SIG-M5 (cell line): ENCODE results near the gene NAT8.
"Not testable (repeated sequence)": the region's sequence is repeated elsewhere in the genome, so short reads cannot be mapped to it uniquely, and the experiment has no call there.

Source experiments
- DNase-seq: peaks from one replicate; lab custom pipeline; 2025; lab: John Stamatoyannopoulos, UW

The NAT8 gene

DNA sequence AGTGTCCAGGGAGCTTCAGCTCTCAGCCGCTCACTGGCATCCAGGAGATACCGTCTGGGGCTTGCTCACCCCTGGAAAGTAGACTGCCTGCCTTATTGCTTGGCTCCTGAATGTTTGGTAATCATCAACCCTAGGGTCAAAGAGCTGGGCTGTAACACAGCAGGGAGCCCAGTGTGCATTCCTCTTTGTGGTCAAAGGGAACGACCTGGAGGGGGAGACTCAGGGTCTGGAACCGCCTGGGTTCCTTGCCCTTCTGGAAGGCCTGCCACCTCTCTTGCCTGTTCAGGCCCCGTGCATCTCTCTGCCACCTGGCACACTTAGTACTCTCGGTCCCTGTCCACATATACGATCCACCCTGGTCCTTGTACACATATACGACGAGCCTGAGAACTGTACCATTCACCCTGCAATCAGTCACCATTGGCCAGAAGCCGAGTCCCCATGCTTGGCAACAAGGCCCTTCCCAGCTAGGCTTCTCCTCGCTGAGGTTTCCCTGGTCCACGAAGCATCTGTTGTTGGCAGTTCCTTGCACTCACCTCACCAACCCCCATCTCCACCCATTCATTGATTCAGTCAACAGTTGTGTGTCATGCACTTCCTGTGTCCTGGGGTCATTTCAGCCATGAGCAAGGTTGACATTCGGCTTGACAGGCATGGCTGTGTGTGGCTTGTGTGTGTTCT lies at the start of gene NAT8:
NAT8 (minus strand) TSS at position 85 of the 681 bp plus-strand sequence. CDS start 794 bp downstream, outside the sequence.
- no peak for DNase-seq

GRCh38 chr2:73690372-73691088 lies 48.3 kb upstream of the NAT8 start:
- DNase-seq = not testable (repeated sequence)

- DNase-seq = not testable (repeated sequence)
These were observed 46.3 kb upstream of the NAT8 start for GRCh38 chr2:73688494-73688893.

DNA sequence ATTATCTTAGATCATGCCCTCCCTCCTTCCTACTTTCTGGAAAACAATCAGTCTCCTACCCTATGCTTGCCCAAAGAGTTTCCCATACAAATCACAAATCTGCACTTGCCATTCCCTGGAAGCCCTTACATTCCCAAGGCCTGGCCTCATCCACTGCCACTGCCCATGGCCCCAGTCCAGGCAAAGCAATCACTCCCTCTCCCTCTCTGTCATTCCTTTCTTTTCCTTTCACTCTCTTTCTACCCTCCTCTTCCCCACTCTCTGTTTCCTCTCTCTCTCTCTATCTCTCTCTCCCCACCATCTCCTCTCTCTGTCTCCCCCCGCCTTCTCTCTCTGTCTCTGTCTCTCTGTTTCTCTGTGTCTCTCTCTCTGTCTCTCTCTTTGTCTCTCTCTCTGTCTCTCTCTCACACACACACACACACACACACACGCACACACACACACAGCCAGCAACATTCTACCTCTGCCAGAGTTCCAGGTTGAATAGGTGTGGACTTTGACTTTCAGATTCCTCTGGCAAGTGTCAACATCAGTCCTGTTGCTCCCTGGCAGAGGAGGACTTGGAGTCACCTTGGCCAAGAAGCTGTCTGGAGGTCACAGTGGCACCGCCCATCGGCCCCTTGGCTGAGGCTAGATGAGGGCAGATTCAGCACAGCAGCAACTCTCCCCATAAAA lies 43.7 kb upstream of the NAT8 start:
- no peak for DNase-seq

DNA sequence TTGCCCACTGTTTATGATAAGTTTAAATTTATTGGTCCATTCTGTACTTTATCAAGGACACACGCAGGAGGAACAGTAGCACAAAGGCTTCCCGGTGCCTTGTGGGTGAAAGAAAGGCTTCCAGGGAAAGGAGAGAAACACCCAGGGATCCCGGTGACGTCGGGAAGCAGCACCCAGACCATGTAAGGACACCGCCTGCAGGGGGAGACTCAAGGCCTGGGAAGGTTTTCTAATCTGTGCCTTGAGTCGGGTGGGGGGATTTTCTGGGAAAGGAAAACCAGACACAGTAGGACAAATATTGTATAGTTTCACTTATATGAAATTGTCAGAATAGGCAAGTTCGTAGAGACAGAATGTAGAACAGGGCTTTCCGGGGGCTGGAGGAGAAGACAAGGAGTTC lies 42.7 kb upstream of the NAT8 start:
- not testable (repeated sequence) for DNase-seq

GRCh38 chr2:73684325-73684724 lies 42.1 kb upstream of the NAT8 start:
- not testable (repeated sequence) for DNase-seq

DNA sequence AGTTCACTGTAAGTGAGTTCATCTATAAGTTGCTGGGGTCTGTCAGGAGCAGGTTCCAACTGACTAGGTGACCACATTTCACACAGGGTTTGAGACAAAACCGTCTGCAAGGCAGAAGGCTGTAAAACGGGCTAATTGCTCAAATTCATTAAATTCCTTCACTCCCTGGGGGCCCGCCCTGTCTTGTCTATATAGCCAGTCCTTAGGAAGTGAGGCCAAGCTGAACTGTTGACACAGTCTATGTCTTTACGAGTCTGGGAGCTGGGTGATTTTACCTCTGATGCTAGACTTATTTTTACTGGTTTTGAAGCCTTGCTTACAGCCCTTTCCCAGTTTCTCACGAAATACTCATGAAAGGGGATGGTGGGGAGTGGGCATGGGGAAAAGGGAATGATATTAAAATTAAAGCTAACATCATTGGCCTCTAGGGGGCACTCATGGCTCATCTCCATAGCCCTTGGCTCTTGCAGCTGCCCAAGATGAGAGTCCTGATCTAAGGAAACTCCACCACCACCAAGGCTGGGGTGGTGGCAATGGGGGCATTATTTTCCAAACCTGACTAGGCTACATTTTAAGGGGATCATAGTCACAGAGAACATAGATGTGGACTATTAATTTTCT lies 37.8 kb upstream of the NAT8 start:
- not testable (repeated sequence) for DNase-seq

GRCh38 chr2:73679237-73679636 lies 37.0 kb upstream of the NAT8 start:
- not testable (repeated sequence) for DNase-seq

GRCh38 chr2:73678008-73678407 lies 35.8 kb upstream of the NAT8 start:
- DNase-seq = not testable (repeated sequence)

DNA sequence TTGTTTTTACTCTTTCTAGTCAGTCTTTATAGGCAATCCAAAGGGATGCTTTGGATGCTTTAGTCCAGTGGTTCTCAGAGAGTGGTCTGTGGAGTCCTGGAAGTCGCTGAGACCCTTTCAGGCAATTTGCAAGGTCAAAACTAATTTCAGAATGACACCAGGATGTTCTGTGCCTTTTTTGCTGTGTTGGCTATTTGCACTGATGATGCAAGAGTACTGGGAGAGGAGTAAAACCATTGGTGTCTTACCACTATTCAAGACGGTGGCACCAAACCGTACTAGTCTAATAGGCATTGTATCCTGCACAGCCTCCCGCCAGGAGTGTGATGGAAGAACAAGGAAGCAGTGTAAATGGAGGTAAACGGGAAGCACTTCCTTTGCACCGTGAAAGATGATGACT lies 34.0 kb upstream of the NAT8 start:
- DNase-seq = not testable (repeated sequence)

DNA sequence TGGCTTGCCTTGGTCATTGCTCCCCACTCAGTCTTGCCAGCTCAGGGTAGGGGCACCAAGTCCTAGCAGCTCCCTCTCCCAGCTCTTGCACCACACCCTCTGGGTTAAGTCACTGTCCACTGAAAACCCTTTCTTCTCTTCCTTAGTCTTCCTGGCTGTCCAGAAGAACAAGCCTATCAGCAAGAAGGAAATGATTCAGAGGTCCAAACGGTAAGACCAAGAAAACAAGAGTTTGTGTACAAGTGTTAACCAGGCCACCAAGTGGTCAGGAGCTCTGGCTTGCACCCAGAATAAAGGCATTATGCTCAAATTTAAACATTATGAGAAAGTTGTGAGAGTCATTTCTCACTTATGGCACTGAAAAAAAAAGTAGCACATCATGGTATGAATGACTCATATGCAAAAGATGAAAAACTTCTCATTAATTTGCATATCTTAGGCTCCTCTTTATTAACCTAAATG lies 32.5 kb upstream of the NAT8 start:
- DNase-seq = not testable (repeated sequence)

- DNase-seq = not testable (repeated sequence)
These were observed 27.8 kb upstream of the NAT8 start for GRCh38 chr2:73669976-73670375.

DNA sequence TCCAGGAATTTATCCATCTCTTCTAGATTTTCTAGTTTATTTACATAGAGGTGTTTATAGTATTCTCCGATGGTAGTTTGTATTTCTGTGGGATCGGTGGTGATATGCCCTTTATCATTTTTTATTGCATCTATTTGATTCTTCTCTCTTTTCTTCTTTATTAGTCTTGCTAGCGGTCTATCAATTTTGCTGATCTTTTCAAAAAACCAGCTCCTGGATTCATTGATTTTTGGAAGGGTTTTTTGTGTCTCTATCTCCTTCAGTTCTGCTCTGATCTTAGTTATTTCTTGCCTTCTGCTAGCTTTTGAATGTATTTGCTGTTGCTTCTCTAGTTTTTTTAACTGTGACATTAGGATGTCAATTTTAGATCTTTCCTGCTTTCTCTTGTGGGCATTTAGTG lies 25.0 kb upstream of the NAT8 start:
- not testable (repeated sequence) for DNase-seq

DNA sequence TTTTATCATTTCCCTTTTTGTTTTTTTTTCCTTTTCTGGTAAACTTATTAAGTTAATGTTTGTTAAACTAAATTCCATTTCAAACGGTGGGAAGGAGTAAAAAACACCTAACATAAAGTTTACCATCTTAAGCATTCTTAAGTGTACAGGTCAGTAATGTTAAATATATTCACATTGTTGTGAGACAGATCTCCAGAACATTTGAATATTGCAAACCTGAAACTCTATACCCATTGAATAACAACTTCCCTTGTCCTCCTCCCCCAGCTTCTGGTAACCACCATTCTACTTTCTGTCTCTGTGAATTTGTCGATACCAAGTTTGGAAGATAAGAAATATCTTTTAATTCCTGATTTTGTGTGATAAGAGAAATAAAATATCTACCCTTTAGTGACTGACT lies 12.0 kb upstream of the NAT8 start:
- DNase-seq = no peak

GRCh38 chr2:73652348-73652747 lies 10.1 kb upstream of the NAT8 start:
- DNase-seq = no peak

- no peak for DNase-seq
These were observed 9.5 kb upstream of the NAT8 start for GRCh38 chr2:73651591-73652230.

- not testable (repeated sequence) for DNase-seq
These were observed 5.5 kb upstream of the NAT8 start for GRCh38 chr2:73647690-73648089.

DNA sequence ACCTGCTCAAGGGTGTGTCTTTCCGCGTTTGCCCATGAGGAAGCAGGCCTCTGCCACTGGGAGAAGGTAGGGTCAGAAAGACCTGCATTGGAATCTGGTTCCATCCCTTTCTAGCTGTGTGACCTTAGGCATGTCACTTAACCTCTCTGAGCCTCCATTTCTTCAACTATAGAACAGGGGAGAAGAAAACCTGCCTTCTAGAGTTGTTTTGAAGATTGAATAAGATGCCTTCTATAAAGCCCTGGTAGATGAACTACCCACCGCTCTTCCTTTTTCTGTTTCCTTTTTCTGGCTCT lies 507 bp downstream of the NAT8 start:
- DNase-seq = no peak

- no peak for DNase-seq
These were observed 1.1 kb downstream of the NAT8 start for GRCh38 chr2:73640946-73641766.

DNA sequence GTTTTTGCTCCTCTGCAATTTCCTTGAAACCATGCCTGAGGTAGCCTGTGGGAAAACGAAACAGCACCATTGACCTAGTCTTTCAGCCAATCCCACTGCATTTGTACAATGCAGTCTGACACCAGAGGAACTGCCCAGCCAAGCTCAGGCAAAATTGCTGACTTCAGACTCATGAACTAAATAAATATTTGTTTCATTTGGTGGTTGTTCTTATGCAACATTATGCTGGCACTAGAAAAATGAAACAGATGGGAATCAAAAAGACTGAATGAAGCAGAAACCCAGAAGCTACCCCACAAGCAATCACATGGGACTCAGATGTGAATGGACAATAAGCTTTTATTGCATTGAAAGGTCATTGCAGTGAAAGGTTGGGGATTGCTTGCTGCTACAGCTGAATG lies 1.7 kb downstream of the NAT8 start:
- DNase-seq = no peak

GRCh38 chr2:73638429-73638828 lies 3.8 kb downstream of the NAT8 start:
- DNase-seq = no peak
